Gastroesophageal sphincter (tissue), 4 donors: ENCODE results near the gene KRAS. TPM values are rescaled to one million over a fixed set of nuclear protein-coding genes. Genes with fewer than 3 reads are reported as not detected.
A peak's percentile ranks its signal among the peaks of the same experiment; 100 is the strongest.

Experiments used
- ATAC-seq: fragments of 150-250 bp; one replicate; pipeline ENCODE4 v1.9.1; 2016; ENCODE audit warnings: mild to moderate bottlenecking, moderate library complexity
- H3K27ac ChIP-seq, 4 donors: fragments of 200-600 bp; sonication (generic) in 3 of 4; 1 replicate in 3 of 4; 2 replicates in 1 of 4; pipeline ENCODE4 v1.5.1; 2016 to 2019
- H3K27me3 ChIP-seq: fragments of 200-600 bp; sonication (generic); one replicate; pipeline ENCODE4 v1.5.1; 2019
- H3K36me3 ChIP-seq, 2 donors: fragments of 200-600 bp; sonication (generic); one replicate each; pipeline ENCODE4 v1.5.1; 2019; ENCODE audit warnings: control low read depth in 1 of 2
- H3K4me1 ChIP-seq, 3 donors: fragments of 200-600 bp; sonication (generic); 1 replicate in 2 of 3; 2 replicates in 1 of 3; pipeline ENCODE4 v1.5.1; 2016 to 2019; ENCODE audit warnings: control low read depth in 2 of 3
- H3K4me3 ChIP-seq, 2 donors: fragments of 200-600 bp; sonication (generic); one replicate each; pipeline ENCODE4 v1.5.1; 2019; ENCODE audit warnings: mild to moderate bottlenecking in 1 of 2, moderate library complexity in 1 of 2
- H3K9me3 ChIP-seq, 3 donors: fragments of 200-600 bp; sonication (generic); one replicate each; pipeline ENCODE4 v1.5.1; 2017 to 2019; ENCODE audit warnings: control low read depth in 2 of 3
- EP300 ChIP-seq: sonication (generic); formaldehyde crosslinking; IDR thresholded peaks from one replicate; pipeline ENCODE4 v1.6.1; 2017; ENCODE audit warnings: antibody characterized with exemption, mild to moderate bottlenecking
- POLR2A ChIP-seq, 2 donors: fragments of 450-650 bp; IDR thresholded peaks; one replicate each; pipeline ENCODE4 v1.6.1; 2017; ENCODE audit warnings: antibody characterized with exemption in 2 of 2, mild to moderate bottlenecking in 2 of 2, moderate library complexity in 1 of 2
- POLR2AphosphoS5 ChIP-seq: sonication (generic); formaldehyde crosslinking; IDR thresholded peaks from one replicate; pipeline ENCODE4 v1.6.1; 2017; ENCODE audit warnings: antibody characterized with exemption
- WGBS, 2 donors: methylation state at CpG; one replicate each; pipeline ENCODE4 v1.1.5; 2018; ENCODE audit warnings: low coverage in 1 of 2; 5-methylcytosine and 5-hydroxymethylcytosine counted together
- total RNA-seq, 4 donors: library from RNA; depleted of rRNA; stranded (reverse); fragments of >200 nt; gene quantifications; one replicate each; pipeline ENCODE4 v1.1.0, GENCODE V29; 2016
- TF ChIP-seq, protein P1 (sequence below), 4 experiments: fragments of 200-600 bp in 2 of 4; fragments of 450-650 bp in 2 of 4; sonication (generic) in 1 of 4; IDR thresholded peaks; one replicate each; pipeline ENCODE4 v1.5.1; 2017 to 2019; ENCODE audit warnings: antibody characterized with exemption in 4 of 4, mild to moderate bottlenecking in 2 of 4, moderate library complexity in 2 of 4

The KRAS gene
- total RNA-seq, 4 donors from 2014 or later: 31.8 to 35.6 (median 33.0) TPM

DNA sequence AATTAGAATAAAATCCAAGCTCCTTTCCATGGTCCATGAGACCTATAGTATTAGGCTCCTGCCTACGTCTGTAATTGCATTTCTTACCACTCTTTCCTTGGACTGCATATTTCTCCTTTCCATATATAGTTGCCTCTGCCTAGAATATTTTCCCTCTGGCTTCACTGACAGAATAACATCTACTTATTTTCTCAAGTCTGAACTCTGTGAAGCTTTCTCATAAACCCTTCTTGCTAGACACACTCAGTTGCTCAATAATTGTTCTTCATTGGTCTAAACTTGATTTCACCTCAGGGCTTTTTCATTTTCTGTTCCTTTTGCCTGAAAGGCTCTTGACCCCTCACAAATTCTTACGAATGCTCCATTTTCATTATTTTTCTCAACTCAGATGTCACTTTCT, 36.9 kb upstream of the KRAS start:
- peak overlapping the region in 1 of 4 donors; percentile 50 for H3K27ac ChIP-seq
- WGBS, 2 donors: 63 to 69% methylated on average over 2 of the region's 2 CpGs

DNA sequence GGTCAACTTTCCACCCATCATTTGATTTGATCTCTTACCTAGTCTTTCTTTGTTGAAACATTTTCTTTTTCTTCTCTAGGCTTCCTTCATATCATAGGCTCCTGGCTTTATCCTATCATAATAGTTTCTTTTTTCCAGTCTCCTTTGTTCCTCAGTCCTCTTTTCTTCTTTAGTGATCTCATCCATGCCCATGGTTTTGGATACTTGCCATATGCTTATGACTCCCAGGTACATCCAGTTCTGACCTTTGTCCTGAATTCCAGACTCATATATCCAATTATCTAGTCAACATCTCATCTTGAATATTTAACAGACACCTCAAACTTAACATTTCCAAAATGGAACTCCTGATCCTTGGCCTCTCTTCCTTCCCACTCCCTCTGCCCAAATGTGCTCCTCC, 36.1 kb upstream of the KRAS start:
- Histone ChIP-seq H3K27ac (peak overlapping the region in 2 of 4 donors; percentile 41 to 50), H3K36me3 (no peaks in the 10 kb centered on the region), H3K9me3 (peaks cover 0 to 4% (median 0%) of the 10 kb centered on the region in 3 donors), H3K4me1 (peaks cover 0 to 36% (median 8%) of the 10 kb centered on the region in 3 donors), H3K27me3 (no peaks in the 10 kb centered on the region), H3K4me3 (no peak overlapping the region)
- TF ChIP-seq, protein P1, sequence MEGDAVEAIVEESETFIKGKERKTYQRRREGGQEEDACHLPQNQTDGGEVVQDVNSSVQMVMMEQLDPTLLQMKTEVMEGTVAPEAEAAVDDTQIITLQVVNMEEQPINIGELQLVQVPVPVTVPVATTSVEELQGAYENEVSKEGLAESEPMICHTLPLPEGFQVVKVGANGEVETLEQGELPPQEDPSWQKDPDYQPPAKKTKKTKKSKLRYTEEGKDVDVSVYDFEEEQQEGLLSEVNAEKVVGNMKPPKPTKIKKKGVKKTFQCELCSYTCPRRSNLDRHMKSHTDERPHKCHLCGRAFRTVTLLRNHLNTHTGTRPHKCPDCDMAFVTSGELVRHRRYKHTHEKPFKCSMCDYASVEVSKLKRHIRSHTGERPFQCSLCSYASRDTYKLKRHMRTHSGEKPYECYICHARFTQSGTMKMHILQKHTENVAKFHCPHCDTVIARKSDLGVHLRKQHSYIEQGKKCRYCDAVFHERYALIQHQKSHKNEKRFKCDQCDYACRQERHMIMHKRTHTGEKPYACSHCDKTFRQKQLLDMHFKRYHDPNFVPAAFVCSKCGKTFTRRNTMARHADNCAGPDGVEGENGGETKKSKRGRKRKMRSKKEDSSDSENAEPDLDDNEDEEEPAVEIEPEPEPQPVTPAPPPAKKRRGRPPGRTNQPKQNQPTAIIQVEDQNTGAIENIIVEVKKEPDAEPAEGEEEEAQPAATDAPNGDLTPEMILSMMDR (IDR thresholded peaks at IDR 0.05): no peak
- TF ChIP-seq POLR2A (IDR thresholded peaks at IDR 0.05) (no peak), EP300 (no peak), POLR2AphosphoS5 (no peak)
- no peak for ATAC-seq

More for the DNA sequence above, 36.9 kb upstream of the KRAS start:
- TF ChIP-seq EP300 (no peak), POLR2A (IDR thresholded peaks at IDR 0.05) (no peak), POLR2AphosphoS5 (no peak)
- TF ChIP-seq, protein P1 (IDR thresholded peaks at IDR 0.05): no peak
- H3K9me3 ChIP-seq: peaks cover 0 to 4% (median 0%) of the 10 kb centered on the region in 3 donors
- peaks cover 0 to 28% (median 2%) of the 10 kb centered on the region in 3 donors for H3K4me1 ChIP-seq
- H3K27me3 ChIP-seq: no peaks in the 10 kb centered on the region
- ATAC-seq: no peak
- no peaks in the 10 kb centered on the region for H3K36me3 ChIP-seq
- no peak overlapping the region for H3K4me3 ChIP-seq

DNA sequence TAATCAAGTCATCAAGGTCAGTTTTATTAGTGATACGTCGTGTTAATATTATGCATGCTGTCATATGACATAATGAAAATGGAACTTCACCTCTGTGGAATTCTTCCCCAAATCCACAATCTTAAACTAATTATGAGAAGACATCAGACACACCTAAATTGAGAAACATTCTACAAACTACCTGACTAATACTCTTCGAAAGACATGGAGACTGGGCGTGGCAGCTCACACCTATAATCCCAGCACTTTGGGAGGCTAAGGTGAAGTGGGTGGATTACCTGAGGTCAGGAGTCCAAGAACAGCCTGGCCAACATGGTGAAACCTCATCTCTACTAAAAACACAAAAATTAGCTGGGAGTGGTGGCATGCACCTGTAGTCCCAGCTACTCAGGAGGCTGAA, 33.3 kb upstream of the KRAS start:
- H3K4me3 ChIP-seq: no peak overlapping the region
- H3K27me3 ChIP-seq: no peaks in the 10 kb centered on the region
- H3K9me3 ChIP-seq: no peaks in the 10 kb centered on the region
- H3K4me1 ChIP-seq: peaks cover 0 to 48% (median 8%) of the 10 kb centered on the region in 3 donors
- TF ChIP-seq POLR2AphosphoS5 (no peak), POLR2A (IDR thresholded peaks at IDR 0.05) (no peak), EP300 (no peak)
- TF ChIP-seq, protein P1 (IDR thresholded peaks at IDR 0.05): no peak
- no peak for ATAC-seq
- H3K27ac ChIP-seq: peak overlapping the region in 3 of 4 donors; percentile 6 to 78 (median 76)
- H3K36me3 ChIP-seq: no peaks in the 10 kb centered on the region
- 69 to 93% methylated on average over 4 of the region's 4 CpGs for WGBS, 2 donors

DNA sequence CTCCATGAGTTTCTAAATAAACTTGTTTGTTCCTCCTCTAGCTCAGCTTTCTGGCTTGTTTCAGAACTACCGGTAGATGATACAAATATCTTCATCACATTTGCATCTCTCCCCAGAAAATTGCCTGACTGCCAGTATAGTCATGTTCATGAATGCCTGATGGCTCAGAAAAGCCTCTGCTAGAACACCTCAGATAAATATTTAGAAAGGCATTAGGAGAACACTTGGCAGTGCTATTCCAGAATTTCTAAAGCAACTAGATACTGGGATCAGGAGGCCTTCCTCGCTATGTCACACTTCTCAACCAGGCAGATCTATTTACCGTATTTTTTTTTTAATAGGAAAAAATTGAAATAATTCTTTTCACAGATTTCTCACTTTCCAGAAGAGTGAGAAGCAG, 32.3 kb upstream of the KRAS start:
- 40 to 47% methylated on average over 3 of the region's 3 CpGs for WGBS, 2 donors
- Histone ChIP-seq H3K36me3 (no peaks in the 10 kb centered on the region), H3K9me3 (no peaks in the 10 kb centered on the region), H3K4me3 (no peak overlapping the region), H3K27me3 (no peaks in the 10 kb centered on the region), H3K27ac (peak overlapping the region; percentile 76 to 84 (median 80)), H3K4me1 (peaks cover 0 to 48% (median 8%) of the 10 kb centered on the region in 3 donors)
- peak; percentile 58 for TF ChIP-seq POLR2AphosphoS5
- TF ChIP-seq, protein P1 (IDR thresholded peaks at IDR 0.05): no peak
- ATAC-seq: peak; percentile 63

DNA sequence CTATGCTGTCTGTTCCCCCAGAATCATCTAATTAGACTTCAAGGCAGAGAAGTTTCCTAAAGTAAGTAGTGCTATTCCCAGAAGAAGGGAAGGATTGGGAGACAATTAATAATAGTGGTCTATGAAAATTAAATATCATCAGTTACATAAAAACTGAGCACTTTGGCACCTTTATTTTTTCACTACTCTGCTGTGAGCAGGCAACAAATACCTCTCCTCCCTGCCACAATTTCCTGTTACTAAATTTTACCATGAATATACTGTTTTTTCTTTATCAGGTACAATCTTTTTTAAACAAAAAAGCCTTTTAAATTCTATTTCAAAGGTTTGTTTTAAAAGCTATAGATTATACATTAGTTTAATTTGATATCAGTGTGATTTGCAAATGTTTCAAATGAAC, 29.4 kb upstream of the KRAS start:
- H3K4me1 ChIP-seq: peaks cover 0 to 58% (median 15%) of the 10 kb centered on the region in 3 donors
- no peak for TF ChIP-seq POLR2AphosphoS5
- TF ChIP-seq, protein P1 (IDR thresholded peaks at IDR 0.05): no peak
- no peak for TF ChIP-seq POLR2A (IDR thresholded peaks at IDR 0.05)
- TF ChIP-seq EP300: no peak
- no peak overlapping the region for H3K4me3 ChIP-seq
- no peak for ATAC-seq
- no peaks in the 10 kb centered on the region for H3K9me3 ChIP-seq
- H3K27me3 ChIP-seq: no peaks in the 10 kb centered on the region
- no peaks in the 10 kb centered on the region for H3K36me3 ChIP-seq
- H3K27ac ChIP-seq: no peak overlapping the region
